K562 (cell line): ENCODE measurements around the gene ENOSF1. TPM values are rescaled to one million over a fixed set of nuclear protein-coding genes. Genes with fewer than 3 reads are reported as not detected.

Experiments
- AFF4 ChIP-seq: sonication (generic); formaldehyde crosslinking; IDR thresholded peaks from 2 replicates; pipeline ENCODE4 v1.8.0; 2023; ENCODE audit warnings: mild to moderate bottlenecking, missing genetic modification reagents
- GABPB1 ChIP-seq: sonication (generic); formaldehyde crosslinking; IDR thresholded peaks from 2 replicates; pipeline ENCODE4 v1.8.0; 2022; ENCODE audit warnings: mild to moderate bottlenecking, missing genetic modification reagents
- MAX ChIP-seq: sonication (generic); formaldehyde crosslinking; IDR thresholded peaks from 2 replicates; pipeline ENCODE4 v1.9.0; 2022; ENCODE audit warnings: mild to moderate bottlenecking, missing genetic modification reagents
- PCBP2 ChIP-seq: fragments of 200-400 bp; formaldehyde crosslinking; IDR thresholded peaks from 2 replicates; pipeline ENCODE4 v1.6.1; 2018; ENCODE audit warnings: low read length, low read depth, mild to moderate bottlenecking, moderate library complexity; ENCODE audit not compliant: poor library complexity, severe bottlenecking
- SRSF9 ChIP-seq: fragments of 200-400 bp; formaldehyde crosslinking; IDR thresholded peaks from 2 replicates; pipeline ENCODE4 v1.6.1; 2017; ENCODE audit warnings: low read depth, low read length, borderline replicate concordance
- ZNF184 ChIP-seq: sonication (generic); formaldehyde crosslinking; IDR thresholded peaks from 2 replicates; pipeline ENCODE4 v1.5.0; 2020; ENCODE audit warnings: missing genetic modification reagents
- polyA plus RNA-seq, 8 experiments: library from polyadenylated mRNA; depleted of rRNA in 4 of 8; stranded (reverse) in 5 of 8; unstranded in 3 of 8; fragments of >200 nt; fragmentation: Nextera tagmentation in 2 of 8; fragmentation: Illumina TruSeq in 1 of 8; extraction: Ambion mirVana in 2 of 8; extraction: Trizol in 1 of 8; gene quantifications; 2 replicates each; pipeline versions ENCODE4 v1.2.1 to v1.2.3, GENCODE V29; 2011 to 2014; ENCODE audit warnings: inconsistent platforms in 1 of 8, missing spikeins in 1 of 8
- total RNA-seq, 7 experiments: library from RNA; depleted of rRNA in 6 of 7; stranded (reverse); fragments of >200 nt in 6 of 7; fragmentation: Illumina TruSeq in 2 of 7; extraction: Trizol in 2 of 7; gene quantifications; 2 replicates each; pipeline versions ENCODE4 v1.2.1 to v1.2.3, GENCODE V29; 2011 to 2021; ENCODE audit warnings: low replicate concordance in 1 of 7
- TF ChIP-seq, protein P1 (sequence below), 2 experiments: fragments of 200-800 bp in 1 of 2; sonication (Bioruptor generic) in 1 of 2; sonication (generic) in 1 of 2; formaldehyde crosslinking in 1 of 2; IDR thresholded peaks in 1 of 2; conservative IDR thresholded peaks in 1 of 2; 2 replicates each; pipeline versions ENCODE4 v1.5.0 to v1.6.1; 2016 to 2020; ENCODE audit warnings: missing compliant biosample characterization in 1 of 2, missing genetic modification characterization in 1 of 2, missing genetic modification reagents in 1 of 2

ENOSF1 gene
- total and polyA plus RNA-seq, 9 of the 15 experiments (the other 6 are each of a cell fraction or from before 2014, with no cell fraction given): 15.5 to 66.4 (median 46.5) TPM

GRCh38 chr18:692824-693223, 19.6 kb downstream of the ENOSF1 start (continued):
- TF ChIP-seq AFF4 (CRISPR knock-in tag) (no peak), GABPB1 (CRISPR knock-in tag) (no peak), SRSF9 (no peak), PCBP2 (no peak), MAX (CRISPR knock-in tag) (no peak), ZNF184 (no peak)
- TF ChIP-seq, protein P1, sequence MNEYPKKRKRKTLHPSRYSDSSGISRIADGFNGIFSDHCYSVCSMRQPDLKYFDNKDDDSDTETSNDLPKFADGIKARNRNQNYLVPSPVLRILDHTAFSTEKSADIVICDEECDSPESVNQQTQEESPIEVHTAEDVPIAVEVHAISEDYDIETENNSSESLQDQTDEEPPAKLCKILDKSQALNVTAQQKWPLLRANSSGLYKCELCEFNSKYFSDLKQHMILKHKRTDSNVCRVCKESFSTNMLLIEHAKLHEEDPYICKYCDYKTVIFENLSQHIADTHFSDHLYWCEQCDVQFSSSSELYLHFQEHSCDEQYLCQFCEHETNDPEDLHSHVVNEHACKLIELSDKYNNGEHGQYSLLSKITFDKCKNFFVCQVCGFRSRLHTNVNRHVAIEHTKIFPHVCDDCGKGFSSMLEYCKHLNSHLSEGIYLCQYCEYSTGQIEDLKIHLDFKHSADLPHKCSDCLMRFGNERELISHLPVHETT (CRISPR knock-in tag; conservative IDR thresholded peaks at IDR 0.05 in 1 of 2, IDR thresholded peaks at IDR 0.05 in 1 of 2): no peak
- TF ChIP-seq, all 486 proteins: peak for 0
